ENCODE data around the gene PCID2.
A peak's percentile ranks its signal among the peaks of the same experiment; 100 is the strongest.

PCID2 gene

DNA sequence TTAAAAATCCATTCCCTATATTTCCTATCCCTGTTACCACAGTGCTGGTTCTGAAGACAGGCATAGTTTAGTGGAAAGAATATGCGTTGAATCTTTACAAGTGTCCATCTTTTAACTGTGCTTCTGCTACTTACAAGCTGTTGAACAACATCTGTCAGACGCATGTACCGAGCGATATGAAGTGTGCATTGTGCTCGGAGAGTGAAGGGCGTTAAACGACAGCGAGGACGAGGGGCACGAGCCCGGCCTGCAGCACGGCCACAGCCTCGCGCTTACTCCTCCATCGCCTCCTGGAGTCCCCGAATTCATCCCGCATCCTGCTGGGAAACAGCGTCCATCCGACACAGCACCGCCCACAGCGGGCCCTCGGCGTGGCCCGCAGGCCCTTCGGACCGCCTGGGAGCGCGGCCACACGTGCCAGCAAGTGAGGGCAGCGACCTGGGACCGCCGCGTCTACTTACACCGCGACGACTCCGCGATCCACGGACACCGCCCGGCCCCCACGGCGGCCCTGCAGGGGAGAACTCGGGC, 514 bp downstream of the PCID2 start:
- Histone ChIP-seq H3K36me3 (peaks cover 55% of the 10 kb centered on the region), H3K27me3 (no peaks in the 10 kb centered on the region), H3K4me3 (ENCODE audit: low read depth, low read length) (peak overlapping the region; percentile 84), H3K4me1 (peaks cover 9% of the 10 kb centered on the region), H3K9me3 (no peaks in the 10 kb centered on the region)
- peak; percentile 56 for DNase-seq
- TF ChIP-seq, protein P1, sequence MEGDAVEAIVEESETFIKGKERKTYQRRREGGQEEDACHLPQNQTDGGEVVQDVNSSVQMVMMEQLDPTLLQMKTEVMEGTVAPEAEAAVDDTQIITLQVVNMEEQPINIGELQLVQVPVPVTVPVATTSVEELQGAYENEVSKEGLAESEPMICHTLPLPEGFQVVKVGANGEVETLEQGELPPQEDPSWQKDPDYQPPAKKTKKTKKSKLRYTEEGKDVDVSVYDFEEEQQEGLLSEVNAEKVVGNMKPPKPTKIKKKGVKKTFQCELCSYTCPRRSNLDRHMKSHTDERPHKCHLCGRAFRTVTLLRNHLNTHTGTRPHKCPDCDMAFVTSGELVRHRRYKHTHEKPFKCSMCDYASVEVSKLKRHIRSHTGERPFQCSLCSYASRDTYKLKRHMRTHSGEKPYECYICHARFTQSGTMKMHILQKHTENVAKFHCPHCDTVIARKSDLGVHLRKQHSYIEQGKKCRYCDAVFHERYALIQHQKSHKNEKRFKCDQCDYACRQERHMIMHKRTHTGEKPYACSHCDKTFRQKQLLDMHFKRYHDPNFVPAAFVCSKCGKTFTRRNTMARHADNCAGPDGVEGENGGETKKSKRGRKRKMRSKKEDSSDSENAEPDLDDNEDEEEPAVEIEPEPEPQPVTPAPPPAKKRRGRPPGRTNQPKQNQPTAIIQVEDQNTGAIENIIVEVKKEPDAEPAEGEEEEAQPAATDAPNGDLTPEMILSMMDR (IDR thresholded peaks at IDR 0.05; ENCODE audit: low read depth, low read length) = no peak

DNA sequence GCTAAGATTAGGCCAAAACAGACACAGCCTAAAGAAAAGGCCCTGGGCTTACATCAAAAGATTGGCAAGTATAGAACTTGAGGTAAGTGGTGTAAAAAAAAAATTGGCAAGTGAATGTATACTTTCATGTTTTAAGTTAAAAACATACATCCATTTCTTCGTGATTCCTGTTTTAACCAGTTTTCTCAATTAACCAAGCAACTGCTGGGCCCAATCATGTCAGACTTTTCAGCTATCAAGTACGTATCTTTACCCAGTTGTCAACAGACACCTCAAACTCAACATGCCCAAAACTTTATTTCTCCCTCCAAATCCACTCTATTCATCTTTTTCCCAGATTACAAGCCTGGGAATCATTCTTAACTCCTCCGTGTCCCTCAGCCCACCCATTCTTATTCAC, 1.0 kb downstream of the PCID2 start:
- no peaks in the 10 kb centered on the region for H3K9me3 ChIP-seq
- H3K4me3 ChIP-seq (ENCODE audit: low read depth, low read length) = peak overlapping the region; percentile 84
- H3K4me1 ChIP-seq = peaks cover 9% of the 10 kb centered on the region
- no peak for DNase-seq
- no peaks in the 10 kb centered on the region for H3K27me3 ChIP-seq
- peaks cover 53% of the 10 kb centered on the region for H3K36me3 ChIP-seq
- TF ChIP-seq, protein P1 (IDR thresholded peaks at IDR 0.05; ENCODE audit: low read depth, low read length) = no peak

DNA sequence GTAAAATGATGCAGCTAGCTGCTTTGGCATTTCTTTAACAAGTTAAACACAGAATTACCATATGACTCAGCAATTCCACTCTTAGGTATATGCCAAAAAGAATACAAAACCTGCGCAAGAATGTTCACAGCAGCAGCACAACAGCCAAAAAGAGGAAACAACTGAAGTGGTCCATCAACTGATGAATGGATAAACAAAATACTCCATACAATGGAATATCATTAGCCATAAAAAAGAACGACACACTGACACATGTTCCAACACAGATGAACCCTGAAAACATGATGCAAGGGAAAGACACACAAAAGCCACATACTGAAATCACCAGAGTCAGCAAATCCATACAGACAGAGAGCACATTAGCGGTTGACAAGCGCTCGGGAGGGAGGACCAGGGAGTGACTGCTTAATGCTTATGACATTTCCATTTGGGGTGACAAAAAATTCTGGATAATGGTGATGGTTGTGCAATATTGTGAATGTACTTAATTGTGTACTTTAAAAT, 3.0 kb downstream of the PCID2 start:
- TF ChIP-seq, protein P1 (IDR thresholded peaks at IDR 0.05; ENCODE audit: low read depth, low read length) = no peak
- peaks cover 33% of the 10 kb centered on the region for H3K36me3 ChIP-seq
- H3K9me3 ChIP-seq = no peaks in the 10 kb centered on the region
- no peak overlapping the region for H3K4me3 ChIP-seq (ENCODE audit: low read depth, low read length)
- no peaks in the 10 kb centered on the region for H3K27me3 ChIP-seq
- no peak for DNase-seq
- peaks cover 5% of the 10 kb centered on the region for H3K4me1 ChIP-seq

DNA sequence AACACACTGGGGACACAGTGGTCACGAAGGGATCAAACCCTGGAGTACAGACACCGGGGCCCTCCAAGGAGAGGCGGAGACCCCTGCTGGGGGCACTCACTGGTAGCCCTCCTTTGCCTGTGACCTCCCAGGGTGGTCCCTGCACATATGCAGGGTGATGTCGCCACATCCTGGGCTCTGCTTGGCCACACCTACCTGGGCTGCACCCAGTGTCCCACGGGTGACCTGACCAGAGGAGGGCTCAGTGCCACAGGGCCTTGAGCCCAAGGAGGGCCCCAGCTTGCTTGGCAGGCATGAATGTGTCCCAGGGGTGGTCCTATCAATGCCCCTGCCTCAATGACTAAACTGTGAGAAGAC, 4.1 kb downstream of the PCID2 start:
- H3K4me1 ChIP-seq = peaks cover 5% of the 10 kb centered on the region
- DNase-seq = no peak
- H3K36me3 ChIP-seq = peaks cover 41% of the 10 kb centered on the region

DNA sequence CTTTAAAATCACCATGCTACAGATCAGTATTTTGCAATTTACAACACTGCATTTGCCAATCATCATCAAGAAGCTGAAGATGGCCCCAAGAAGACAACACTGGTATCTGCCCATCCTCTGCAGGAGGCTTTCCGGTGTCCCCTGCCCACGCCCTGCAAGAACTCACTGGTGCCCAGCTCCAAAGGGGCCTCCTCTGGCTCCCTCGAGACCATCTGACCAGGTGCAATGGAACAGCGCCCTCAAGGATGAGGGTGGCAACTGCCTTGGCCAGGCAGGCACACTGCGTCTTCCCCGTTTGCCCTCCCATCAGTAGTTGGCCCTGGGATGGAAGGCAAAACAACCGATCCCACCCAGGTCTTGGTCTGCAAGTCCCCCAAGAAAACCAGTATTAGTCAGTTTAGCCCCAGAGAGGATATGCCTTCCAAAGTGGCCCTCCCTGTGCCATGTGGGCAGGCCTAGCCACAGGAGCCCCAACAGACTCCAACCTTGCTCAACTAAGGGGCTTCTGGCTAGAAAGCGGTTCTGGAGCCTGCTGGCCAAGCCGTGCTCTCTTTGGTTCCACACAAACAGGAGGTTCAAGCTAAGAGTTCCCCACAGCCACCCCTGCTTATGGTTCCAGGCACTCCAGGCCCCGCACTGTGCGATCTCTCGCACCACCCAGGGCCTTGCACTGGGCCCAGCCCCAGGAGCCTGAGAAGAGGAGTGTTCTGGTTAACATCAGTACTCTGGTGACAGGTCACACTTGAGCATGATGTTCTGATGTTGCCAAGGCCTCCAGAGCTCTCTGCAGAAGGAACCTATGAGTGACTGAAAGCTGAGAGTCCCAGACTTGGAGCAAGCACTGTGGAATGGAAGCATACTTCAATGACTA, 4.7 kb downstream of the PCID2 start:
- Histone ChIP-seq H3K36me3 (peaks cover 47% of the 10 kb centered on the region), H3K27me3 (no peaks in the 10 kb centered on the region), H3K9me3 (no peaks in the 10 kb centered on the region), H3K4me3 (ENCODE audit: low read depth, low read length) (no peak overlapping the region), H3K4me1 (peaks cover 5% of the 10 kb centered on the region)
- DNase-seq = peak; percentile 36
- TF ChIP-seq, protein P1 (IDR thresholded peaks at IDR 0.05; ENCODE audit: low read depth, low read length) = no peak

More for the DNA sequence above, 4.1 kb downstream of the PCID2 start:
- H3K27me3 ChIP-seq = no peaks in the 10 kb centered on the region
- TF ChIP-seq, protein P1 (IDR thresholded peaks at IDR 0.05; ENCODE audit: low read depth, low read length) = no peak
- no peaks in the 10 kb centered on the region for H3K9me3 ChIP-seq
- H3K4me3 ChIP-seq (ENCODE audit: low read depth, low read length) = no peak overlapping the region

DNA sequence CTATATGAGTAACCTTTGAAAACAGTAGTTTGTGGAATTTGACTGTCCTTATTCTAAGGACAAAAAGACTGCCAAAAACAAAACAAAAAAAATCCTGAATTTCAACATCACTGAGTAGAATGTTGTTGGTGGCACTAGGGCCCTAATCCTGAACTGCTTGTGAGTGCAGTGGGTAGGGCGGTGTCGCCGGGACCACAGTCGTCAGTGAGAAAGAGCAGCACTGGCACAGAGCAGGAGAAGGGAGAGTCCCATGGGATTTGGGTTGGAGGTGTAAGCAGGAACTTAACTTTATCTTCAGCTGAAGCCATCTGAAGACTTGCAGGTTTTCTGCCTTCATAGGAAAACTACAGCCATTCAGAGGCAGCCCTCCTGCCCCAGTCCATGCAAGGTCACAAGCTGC, 5.6 kb downstream of the PCID2 start:
- no peaks in the 10 kb centered on the region for H3K27me3 ChIP-seq
- no peak overlapping the region for H3K4me3 ChIP-seq (ENCODE audit: low read depth, low read length)
- DNase-seq = no peak
- no peaks in the 10 kb centered on the region for H3K9me3 ChIP-seq
- TF ChIP-seq, protein P1 (IDR thresholded peaks at IDR 0.05; ENCODE audit: low read depth, low read length) = no peak
- peaks cover 51% of the 10 kb centered on the region for H3K36me3 ChIP-seq
- peaks cover 5% of the 10 kb centered on the region for H3K4me1 ChIP-seq

Data from BE2C (cell line).